Suprapubic skin (tissue), 4 donors: Measurements from ENCODE around the gene INHBB.

Source experiments
- CTCF ChIP-seq, 2 donors: fragments of 200-600 bp in 1 of 2; fragments of 450-650 bp in 1 of 2; sonication (generic) in 1 of 2; IDR thresholded peaks; one replicate each; pipeline ENCODE4 v1.5.1; 2016 to 2019; ENCODE audit warnings: antibody characterized with exemption in 2 of 2, mild to moderate bottlenecking in 1 of 2, moderate library complexity in 1 of 2
- EP300 ChIP-seq: sonication (generic); formaldehyde crosslinking; IDR thresholded peaks from one replicate; pipeline ENCODE4 v1.6.1; 2017; ENCODE audit warnings: antibody characterized with exemption
- POLR2A ChIP-seq, 2 donors: fragments of 450-650 bp; IDR thresholded peaks; one replicate each; pipeline ENCODE4 v1.6.1; 2017; ENCODE audit warnings: antibody characterized with exemption in 2 of 2, mild to moderate bottlenecking in 2 of 2, moderate library complexity in 2 of 2
- POLR2AphosphoS5 ChIP-seq, 3 donors: sonication (generic); formaldehyde crosslinking; IDR thresholded peaks; one replicate each; pipeline ENCODE4 v1.6.1; 2017; ENCODE audit warnings: antibody characterized with exemption in 3 of 3

- TF ChIP-seq CTCF (IDR thresholded peaks at IDR 0.05) (no peak), EP300 (no peak), POLR2A (IDR thresholded peaks at IDR 0.05) (no peak), POLR2AphosphoS5 (IDR thresholded peaks at IDR 0.05) (no peak)
These were observed 22.1 kb downstream of the INHBB start for GRCh38 chr2:120368086-120368485.
